ENCODE results near the gene CSNK1A1L. TPM values are rescaled to one million over a fixed set of nuclear protein-coding genes. Genes with fewer than 3 reads are reported as not detected.

CSNK1A1L gene
- total and polyA plus RNA-seq, 10 donors: not detected

DNA sequence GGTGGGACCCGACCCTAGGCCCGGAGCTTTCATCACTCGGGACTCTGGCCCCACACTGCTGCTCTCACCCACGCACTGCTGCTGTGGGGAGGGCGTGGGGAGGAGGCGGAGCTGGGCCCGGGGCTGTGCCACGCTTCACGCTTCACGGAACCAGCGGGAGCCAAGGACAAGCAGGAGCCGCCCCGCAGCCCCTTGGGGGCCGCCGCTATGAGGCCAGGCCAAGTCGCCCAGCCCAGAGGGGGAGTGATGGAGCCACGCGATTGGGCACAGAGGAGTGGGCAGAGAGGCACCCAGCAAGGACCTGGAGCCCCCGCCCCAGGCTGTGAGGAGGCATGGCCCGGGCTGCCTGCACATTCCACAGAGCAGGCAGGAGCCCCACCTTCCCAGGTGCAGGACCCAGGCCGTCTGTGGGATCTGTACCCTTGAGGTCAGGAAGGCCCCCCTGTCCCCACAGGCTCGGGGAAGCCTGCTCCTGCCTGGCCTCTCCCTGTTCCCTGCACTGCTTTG is 35.8 kb downstream of the CSNK1A1L start:
- no peaks in the 10 kb centered on the region for H3K4me1 ChIP-seq
- no peaks in the 10 kb centered on the region for H3K9me3 ChIP-seq
- 75 to 93% (median 89%) methylated on average over 15 to 22 of the region's 22 CpGs for WGBS, 5 donors
- no peaks in the 10 kb centered on the region for H3K36me3 ChIP-seq
- H3K27me3 ChIP-seq (replicated peaks in 1 of 7): peaks cover 0 to 15% (median 0%) of the 10 kb centered on the region in 7 donors
- TF ChIP-seq, protein P1, sequence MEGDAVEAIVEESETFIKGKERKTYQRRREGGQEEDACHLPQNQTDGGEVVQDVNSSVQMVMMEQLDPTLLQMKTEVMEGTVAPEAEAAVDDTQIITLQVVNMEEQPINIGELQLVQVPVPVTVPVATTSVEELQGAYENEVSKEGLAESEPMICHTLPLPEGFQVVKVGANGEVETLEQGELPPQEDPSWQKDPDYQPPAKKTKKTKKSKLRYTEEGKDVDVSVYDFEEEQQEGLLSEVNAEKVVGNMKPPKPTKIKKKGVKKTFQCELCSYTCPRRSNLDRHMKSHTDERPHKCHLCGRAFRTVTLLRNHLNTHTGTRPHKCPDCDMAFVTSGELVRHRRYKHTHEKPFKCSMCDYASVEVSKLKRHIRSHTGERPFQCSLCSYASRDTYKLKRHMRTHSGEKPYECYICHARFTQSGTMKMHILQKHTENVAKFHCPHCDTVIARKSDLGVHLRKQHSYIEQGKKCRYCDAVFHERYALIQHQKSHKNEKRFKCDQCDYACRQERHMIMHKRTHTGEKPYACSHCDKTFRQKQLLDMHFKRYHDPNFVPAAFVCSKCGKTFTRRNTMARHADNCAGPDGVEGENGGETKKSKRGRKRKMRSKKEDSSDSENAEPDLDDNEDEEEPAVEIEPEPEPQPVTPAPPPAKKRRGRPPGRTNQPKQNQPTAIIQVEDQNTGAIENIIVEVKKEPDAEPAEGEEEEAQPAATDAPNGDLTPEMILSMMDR (IDR thresholded peaks at IDR 0.05 in 8 of 11, conservative IDR thresholded peaks at IDR 0.05 in 3 of 11): no peak
- TF ChIP-seq POLR2AphosphoS5 (IDR thresholded peaks at IDR 0.05) (no peak), POLR2A (IDR thresholded peaks at IDR 0.05) (no peak)
- no peak overlapping the region for H3K27ac ChIP-seq
- H3K4me3 ChIP-seq: no peak overlapping the region
- peak; percentile 69 for DNase-seq
- intact Hi-C loops (cut with DNase I; ENCODE audit: low total_unique reads): no loop called here

DNA sequence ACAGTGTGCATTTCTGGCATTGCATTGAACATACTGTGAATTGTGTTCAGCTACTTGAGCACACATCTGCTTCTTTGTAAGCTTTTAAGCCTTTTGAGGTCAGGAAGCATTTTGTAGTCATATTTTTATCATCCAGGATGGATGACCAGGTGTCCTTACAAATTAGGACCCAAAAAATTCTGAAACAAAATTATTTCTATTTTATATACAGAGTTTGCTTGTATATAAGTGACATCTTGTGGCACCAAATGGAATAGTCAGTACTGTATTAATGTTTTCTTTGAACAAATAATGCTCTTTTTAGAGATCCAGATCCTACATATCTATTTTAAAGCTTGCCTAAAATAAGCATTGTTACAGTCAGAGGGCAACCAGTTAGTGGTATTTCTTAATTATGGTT is 36.5 kb downstream of the CSNK1A1L start:
- no peaks in the 10 kb centered on the region for H3K4me1 ChIP-seq
- peaks cover 0 to 15% (median 0%) of the 10 kb centered on the region in 7 donors for H3K27me3 ChIP-seq (replicated peaks in 1 of 7)
- intact Hi-C loops (cut with DNase I; ENCODE audit: low total_unique reads): no loop called here
- H3K27ac ChIP-seq: no peak overlapping the region
- no peaks in the 10 kb centered on the region for H3K36me3 ChIP-seq
- no peak overlapping the region for H3K4me3 ChIP-seq
- no peaks in the 10 kb centered on the region for H3K9me3 ChIP-seq
- TF ChIP-seq, protein P1 (IDR thresholded peaks at IDR 0.05 in 8 of 11, conservative IDR thresholded peaks at IDR 0.05 in 3 of 11): peak in 2 of 11 experiments; percentile 8 to 14
- TF ChIP-seq POLR2AphosphoS5 (IDR thresholded peaks at IDR 0.05): no peak
- no peak for DNase-seq

DNA sequence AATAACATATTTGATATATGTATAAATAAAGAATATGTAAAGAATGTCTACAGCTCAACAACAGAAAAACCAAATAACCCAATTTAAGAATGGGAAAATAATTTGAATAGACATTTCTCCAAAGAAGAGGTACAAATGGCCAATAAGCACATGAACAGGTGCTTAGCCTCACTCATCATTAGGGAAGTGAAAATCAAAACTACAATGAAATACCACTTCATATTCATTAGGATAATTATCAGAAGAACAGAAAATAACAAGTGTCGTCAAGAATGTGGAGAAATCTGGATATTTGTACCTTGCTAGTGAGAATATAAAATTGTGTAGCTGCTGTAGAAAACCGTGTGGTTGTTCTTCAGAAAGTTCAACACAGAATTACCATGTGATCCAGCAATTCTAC is 37.6 kb downstream of the CSNK1A1L start:
- intact Hi-C loops (cut with DNase I; ENCODE audit: low total_unique reads): no loop called here
- no peak for TF ChIP-seq POLR2AphosphoS5 (IDR thresholded peaks at IDR 0.05)
- TF ChIP-seq, protein P1 (IDR thresholded peaks at IDR 0.05 in 8 of 11, conservative IDR thresholded peaks at IDR 0.05 in 3 of 11): no peak
- no peak for TF ChIP-seq POLR2A (IDR thresholded peaks at IDR 0.05)
- no peak overlapping the region for H3K27ac ChIP-seq

DNA sequence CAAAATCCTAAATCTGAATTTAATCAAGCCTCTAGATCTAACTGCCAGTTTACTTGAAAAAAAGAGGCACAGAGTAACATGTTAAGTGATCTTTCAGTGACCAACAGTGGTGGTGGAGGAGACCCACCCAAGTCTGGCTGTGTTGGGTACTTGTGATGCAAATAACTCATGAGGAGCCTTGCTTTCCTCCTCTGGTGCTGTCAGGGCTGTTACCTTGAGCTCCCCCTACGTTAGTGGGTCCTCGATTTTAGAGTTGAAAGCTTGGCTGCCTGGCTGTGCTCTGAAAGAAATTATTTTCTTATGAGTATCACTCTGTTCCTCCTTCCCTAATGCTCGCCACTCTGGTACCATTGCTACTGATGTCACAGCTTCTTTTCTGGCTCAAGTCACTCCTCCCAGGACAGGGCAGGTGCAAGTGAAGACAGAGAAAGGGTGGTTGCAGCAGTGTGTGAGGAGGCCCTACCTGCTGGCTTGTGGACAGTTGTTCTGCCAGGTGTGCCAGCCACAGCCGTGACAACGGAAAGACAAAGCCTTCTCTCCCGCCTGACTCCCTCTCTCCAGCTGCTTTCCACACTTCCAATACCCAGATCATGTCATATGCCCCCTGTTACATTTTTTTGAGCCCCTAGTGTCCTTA is 39.5 kb downstream of the CSNK1A1L start:
- Histone ChIP-seq H3K4me1 (no peaks in the 10 kb centered on the region), H3K27me3 (replicated peaks in 1 of 7) (peaks cover 0 to 15% (median 0%) of the 10 kb centered on the region in 7 donors), H3K27ac (no peak overlapping the region), H3K9me3 (no peaks in the 10 kb centered on the region), H3K36me3 (no peaks in the 10 kb centered on the region), H3K4me3 (no peak overlapping the region)
- intact Hi-C loops (cut with DNase I; ENCODE audit: low total_unique reads): no loop called here
- peak; percentile 45 for DNase-seq
- WGBS, 5 donors: 76 to 90% (median 77%) methylated on average over 6 of the region's 6 CpGs
- no peak for TF ChIP-seq POLR2AphosphoS5 (IDR thresholded peaks at IDR 0.05)
- TF ChIP-seq, protein P1 (IDR thresholded peaks at IDR 0.05 in 8 of 11, conservative IDR thresholded peaks at IDR 0.05 in 3 of 11): no peak
- TF ChIP-seq POLR2A (IDR thresholded peaks at IDR 0.05): no peak

More for the DNA sequence above, 37.6 kb downstream of the CSNK1A1L start:
- WGBS, 5 donors: 39 to 71% (median 70%) methylated on average over 2 of the region's 2 CpGs
- no peak for DNase-seq
- peaks cover 0 to 15% (median 0%) of the 10 kb centered on the region in 7 donors for H3K27me3 ChIP-seq (replicated peaks in 1 of 7)
- no peaks in the 10 kb centered on the region for H3K4me1 ChIP-seq
- H3K36me3 ChIP-seq: no peaks in the 10 kb centered on the region
- H3K4me3 ChIP-seq: no peak overlapping the region
- H3K9me3 ChIP-seq: no peaks in the 10 kb centered on the region

Measured in spleen (tissue), 11 donors.